ENCODE results near the gene TNFAIP8.

Gene TNFAIP8

DNA sequence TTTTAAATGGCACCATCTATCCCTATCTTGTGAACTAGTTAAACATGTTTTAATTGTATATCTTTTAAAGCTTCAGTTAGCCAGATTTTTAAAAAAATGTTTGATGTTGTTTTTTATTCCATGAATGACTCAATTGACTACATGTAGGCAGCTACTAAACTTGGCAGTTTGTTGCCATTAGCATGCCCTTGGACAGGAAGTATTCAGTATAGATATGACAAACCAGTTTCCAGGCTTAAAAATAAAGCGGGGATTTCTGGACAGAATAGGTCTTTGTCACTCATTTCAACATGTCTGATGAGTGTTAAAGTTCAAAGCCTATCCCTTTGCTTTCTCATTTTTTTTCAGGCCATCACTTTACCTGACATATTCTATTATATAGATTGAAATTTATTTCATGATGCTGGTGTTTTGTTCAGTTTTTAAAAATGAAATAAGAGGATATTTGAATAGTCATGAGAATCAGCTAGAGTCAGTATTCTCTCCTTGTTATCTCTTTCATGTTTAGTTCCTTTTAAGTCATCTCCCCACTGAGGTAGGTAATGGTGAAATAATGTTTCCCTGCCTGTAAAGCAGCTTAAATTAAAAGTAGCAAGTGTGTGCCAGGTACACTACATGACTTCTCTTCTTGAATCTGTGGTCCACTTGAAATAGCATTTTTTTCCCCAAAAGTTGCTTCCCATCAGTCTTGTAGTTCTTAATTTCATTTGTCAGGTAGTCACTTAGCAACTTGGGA is 11.9 kb downstream of the TNFAIP8 start:
- no peak for DNase-seq (ENCODE audit: low read depth in 2 of 2)

DNA sequence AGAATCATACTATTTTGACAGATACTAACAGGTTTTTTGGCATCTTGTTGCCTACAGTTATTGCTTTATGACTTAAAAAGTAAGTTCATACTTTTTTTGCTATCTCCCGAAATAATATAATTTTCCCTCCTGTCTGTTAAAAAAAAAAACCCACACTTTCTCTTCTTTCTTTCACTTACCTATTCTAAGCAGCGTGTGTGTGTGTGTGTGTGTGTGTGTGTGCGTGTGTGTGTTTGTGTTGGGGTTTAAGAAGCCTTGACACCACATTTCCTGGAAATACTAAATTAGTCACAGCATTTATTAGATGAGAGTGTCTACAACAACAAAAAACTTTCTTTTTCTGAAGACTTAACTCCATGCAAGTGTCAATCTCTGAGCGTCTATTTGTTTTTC is 12.4 kb downstream of the TNFAIP8 start:
- DNase-seq (ENCODE audit: low read depth in 2 of 2): no peak

- no peak for DNase-seq (ENCODE audit: low read depth in 2 of 2)
Observed at GRCh38 chr5:119370486-119370885, 14.7 kb downstream of the TNFAIP8 start.

- no peak for DNase-seq (ENCODE audit: low read depth in 2 of 2)
Observed at GRCh38 chr5:119371146-119371545, 15.3 kb downstream of the TNFAIP8 start.

GRCh38 chr5:119373449-119373858 is 17.6 kb downstream of the TNFAIP8 start:
- no peak for DNase-seq (ENCODE audit: low read depth in 2 of 2)

GRCh38 chr5:119374901-119375300 is 19.1 kb downstream of the TNFAIP8 start:
- DNase-seq (ENCODE audit: low read depth in 2 of 2): no peak

DNA sequence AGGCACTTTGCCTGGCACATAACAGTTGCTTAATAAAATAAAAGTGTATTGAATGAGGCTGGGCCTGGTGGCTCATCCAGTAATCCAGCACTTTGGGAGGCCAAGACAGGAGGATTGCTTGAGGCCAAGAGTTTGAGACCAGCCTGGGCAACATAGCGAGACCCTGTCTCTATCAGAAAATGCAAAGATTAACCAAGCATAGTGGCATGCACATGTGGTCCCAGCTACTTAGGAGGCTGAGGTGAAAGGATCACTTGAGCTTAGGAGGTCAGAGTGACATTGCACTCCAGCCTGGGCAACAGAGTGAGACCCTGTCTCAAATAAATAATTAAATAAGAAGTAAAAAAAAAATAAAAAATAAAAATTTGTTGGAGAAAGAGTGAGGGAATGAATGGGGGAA is 21.2 kb downstream of the TNFAIP8 start:
- no peak for DNase-seq (ENCODE audit: low read depth in 2 of 2)

- no peak for DNase-seq (ENCODE audit: low read depth in 2 of 2)
Observed at GRCh38 chr5:119378075-119378700, 22.4 kb downstream of the TNFAIP8 start.

DNA sequence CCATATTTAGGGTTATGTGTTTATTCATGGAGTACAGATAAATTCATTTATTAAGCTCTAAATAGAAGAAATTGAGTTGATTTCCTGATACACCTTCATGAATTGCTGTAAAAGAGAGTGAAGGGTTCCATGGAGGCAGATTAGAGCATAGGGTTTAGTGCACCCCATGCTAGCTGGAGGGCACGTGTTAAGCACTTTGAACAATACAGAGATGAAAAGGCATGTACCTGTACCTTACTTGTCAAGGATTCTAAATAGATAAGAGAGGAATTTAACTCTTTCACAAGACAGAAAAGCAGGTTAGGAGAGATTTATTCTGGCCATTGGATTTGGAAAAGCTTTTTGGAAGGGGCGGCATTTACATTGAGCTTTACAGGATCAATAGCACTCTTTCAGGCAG is 23.3 kb downstream of the TNFAIP8 start:
- no peak for DNase-seq (ENCODE audit: low read depth in 2 of 2)

DNA sequence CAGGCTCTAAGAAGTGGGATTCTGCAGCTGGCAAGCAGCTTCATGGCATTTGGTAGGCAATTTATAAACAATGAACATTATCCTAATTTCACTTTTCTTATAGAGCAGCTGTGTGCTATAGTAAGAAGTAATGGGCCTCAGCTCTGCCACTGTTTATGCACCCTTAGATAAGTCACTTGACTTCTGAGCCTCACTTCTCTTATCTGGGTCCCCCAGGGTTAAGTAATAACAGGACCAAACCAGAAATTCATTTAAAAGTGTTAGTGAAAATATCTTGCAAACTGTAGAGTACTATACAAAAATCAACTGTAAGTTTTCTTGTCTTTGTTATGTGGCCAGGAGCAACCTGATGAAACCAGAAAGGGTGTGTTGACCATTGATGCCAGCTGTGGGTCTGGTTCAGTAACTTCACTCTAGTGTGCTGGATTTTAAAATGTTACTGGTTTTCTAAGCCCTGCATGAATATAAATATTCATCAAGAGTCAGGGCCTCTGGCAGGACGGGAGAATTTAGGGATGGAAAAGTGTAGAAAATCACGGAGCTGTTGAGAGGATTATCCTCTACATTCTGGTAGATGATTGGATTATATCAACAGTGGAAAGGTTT is 24.2 kb downstream of the TNFAIP8 start:
- no peak for DNase-seq (ENCODE audit: low read depth in 2 of 2)

DNA sequence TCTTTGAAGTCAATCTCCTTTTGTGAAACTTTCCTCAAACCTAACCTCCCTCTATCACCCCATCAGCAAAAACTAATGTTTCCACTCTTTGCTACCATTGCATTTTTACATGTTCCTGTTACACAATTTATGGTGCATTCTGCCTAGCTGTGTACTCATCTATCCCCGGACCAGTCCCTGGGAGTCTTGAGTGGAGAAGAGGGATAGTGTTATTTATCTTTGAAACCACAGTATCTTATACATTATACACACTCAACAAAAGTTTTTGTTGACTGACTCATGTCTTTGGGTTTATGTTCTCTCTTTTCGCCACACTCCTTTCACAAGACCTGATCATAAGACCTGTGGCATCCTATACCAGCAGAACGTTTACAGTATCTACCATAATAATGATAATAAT is 26.4 kb downstream of the TNFAIP8 start:
- DNase-seq (ENCODE audit: low read depth in 2 of 2): no peak

DNA sequence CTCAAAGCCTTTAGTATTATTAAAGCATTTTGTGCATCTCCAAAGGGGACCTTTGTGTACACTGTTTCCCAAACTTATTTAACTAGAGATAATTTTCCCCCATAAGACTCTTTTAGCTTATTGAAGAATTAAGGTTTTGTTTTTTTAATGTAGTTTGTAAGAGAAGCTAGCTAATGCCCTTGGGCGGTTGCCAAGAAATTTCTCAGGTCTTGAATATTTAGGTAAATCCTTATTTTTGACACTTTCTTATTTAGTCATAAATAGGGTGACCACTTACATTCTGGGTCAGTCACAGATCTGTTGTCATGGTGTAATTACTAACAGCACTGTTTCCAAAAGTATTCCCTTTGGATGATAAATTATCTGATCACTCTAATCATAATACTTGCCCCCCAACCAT is 27.2 kb downstream of the TNFAIP8 start:
- no peak for DNase-seq (ENCODE audit: low read depth in 2 of 2)

DNA sequence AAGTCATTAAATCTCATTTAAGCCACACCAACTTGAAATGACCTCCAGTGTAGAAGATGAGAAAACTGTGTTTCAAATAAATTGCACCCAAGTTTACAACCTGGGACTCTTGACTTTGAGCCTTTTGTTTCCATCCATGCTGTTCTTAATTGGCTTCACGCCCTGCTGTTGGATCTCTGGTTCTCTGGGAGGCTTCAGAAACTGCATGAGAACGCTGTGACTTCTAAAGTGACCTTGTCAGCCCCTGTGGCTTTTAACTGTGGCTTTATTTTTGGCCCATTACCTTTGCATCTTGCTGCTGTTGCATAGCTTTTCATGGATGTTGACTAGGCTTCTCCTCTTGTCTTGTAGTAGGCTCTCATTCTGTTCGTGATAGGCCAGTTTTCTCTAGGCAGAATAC is 29.3 kb downstream of the TNFAIP8 start:
- DNase-seq (ENCODE audit: low read depth in 2 of 2): no peak

DNA sequence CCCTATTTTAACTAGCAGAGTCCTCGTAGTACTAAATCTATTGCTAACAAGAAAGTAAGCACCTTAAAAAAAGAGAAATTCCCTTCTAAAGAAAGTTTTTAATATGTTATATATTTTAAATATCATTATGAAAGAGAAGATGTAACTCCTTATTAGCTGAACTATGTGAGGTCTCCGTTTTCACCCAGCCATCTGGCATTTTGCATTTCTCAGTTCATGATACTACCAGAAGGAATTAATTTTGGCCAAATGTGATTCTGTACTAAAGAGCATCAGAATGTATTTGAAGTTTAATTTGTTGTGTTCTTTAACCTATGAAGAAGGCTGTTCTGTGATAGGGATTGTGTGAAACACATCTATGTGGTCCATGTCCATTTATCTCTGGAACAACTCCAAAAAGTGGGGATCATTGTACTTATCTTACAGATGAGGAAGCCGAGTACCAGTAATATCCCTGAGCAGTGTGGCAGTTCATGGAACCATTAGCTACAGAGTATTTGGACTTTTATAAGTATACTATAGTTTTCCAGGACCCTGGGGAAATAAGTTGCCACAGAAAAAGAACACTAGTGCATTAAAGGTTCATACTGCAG is 29.8 kb downstream of the TNFAIP8 start:
- DNase-seq (ENCODE audit: low read depth in 2 of 2): no peak

GRCh38 chr5:119386596-119387344 is 31.0 kb downstream of the TNFAIP8 start:
- no peak for DNase-seq (ENCODE audit: low read depth in 2 of 2)

DNA sequence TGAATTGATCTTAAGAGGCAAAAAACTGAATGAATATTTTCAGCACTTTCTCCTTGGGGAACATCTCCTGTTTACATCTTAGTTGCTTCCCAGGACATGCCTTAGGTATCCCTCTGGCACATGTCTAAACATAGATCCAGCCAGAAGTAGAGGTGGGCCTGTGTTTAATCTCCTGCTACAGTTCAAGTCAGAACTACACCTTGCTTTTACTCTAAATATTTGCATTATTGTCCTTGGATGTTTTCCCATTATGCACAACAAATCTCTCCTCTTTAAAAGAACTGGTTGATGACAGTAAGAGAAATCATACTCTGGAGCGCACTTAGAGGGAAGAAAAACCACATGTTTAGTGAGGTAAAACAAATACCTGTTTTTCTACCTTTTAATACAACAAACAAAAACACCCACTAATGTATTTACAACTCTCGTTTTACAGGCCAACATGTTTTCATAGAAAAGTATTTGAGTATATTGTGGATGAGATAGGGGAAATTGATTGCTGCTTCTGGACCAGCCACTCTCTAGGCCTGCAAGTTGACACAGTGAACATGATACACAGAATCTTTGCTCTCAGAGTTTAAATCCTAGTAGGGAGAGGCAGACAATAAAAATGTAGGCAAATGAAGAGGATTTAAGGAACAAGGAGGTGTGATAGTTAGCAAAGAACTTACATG is 32.3 kb downstream of the TNFAIP8 start:
- no peak for DNase-seq (ENCODE audit: low read depth in 2 of 2)

DNA sequence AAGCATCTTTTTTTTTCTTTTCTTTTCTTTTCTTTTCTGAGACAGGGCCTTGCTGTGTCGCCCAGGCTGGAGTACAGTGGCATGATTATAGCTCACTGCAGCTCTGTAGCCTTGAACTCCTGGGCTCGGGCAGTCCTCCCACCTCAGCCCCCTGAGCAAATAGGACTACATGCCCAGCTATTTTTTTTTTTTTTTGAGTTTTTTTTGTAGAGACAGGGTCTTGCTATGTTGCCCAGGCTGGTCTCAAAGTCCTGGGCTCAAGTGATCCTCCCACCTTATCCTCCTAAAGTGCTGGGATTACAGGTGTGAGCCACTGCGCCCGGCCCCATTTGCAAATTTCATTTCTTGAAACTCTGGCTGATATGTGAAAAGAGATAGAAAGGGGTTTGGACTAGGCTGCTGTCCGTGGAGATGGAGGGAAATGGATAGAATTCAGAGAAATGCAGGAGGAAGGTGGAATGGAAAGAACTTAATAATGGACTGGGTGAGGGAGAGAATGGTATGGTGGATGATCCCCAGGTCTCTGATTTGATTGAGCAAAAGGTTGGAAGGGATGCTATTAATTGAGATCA is 32.9 kb downstream of the TNFAIP8 start:
- DNase-seq (ENCODE audit: low read depth in 2 of 2): no peak

GRCh38 chr5:119389288-119390030 is 33.6 kb downstream of the TNFAIP8 start:
- no peak for DNase-seq (ENCODE audit: low read depth in 2 of 2)

DNA sequence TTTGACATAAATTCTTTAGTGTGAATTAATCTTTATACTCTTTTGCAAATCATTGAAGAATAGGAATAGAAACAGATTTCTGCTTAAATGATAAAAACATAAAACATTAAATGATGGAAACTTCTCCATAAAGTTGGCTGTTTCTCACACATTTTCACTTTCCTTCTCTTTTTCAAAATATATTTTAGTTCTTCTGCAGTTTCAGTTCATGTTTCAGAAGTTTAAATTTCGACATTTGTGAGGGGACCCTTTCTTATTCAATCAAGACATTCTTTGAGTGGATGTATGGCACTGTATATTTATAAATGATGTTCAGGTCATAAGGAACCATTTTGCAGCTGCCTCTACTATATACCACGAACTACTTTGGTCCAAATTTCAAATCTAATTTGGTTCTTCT is 34.6 kb downstream of the TNFAIP8 start:
- DNase-seq (ENCODE audit: low read depth in 2 of 2): no peak

GRCh38 chr5:119393201-119393691 is 37.4 kb downstream of the TNFAIP8 start:
- DNase-seq (ENCODE audit: low read depth in 2 of 2): no peak

Data from stimulated activated CD8-positive, alpha-beta memory T cell treated with anti-CD3 and anti-CD28 coated beads, Interleukin-15, amount 100 ng/mL, for 48 hours (primary cell).